Measurements from ENCODE around the gene TK2.

The TK2 gene

GRCh38 chr16:66473051-66473571 is 76.8 kb downstream of the TK2 start:
- no peak for TF ChIP-seq CTCF (IDR thresholded peaks at IDR 0.05; ENCODE audit: low read depth, low read length)
- DNase-seq (ENCODE audit: low read depth in 2 of 2), result no peak
- no peak overlapping the region for H3K4me3 ChIP-seq (replicated peaks in 1 of 2; ENCODE audit: low read depth in 2 of 2, low read length in 2 of 2)

GRCh38 chr16:66471716-66472393 is 78.1 kb downstream of the TK2 start:
- H3K4me3 ChIP-seq (replicated peaks in 1 of 2; ENCODE audit: low read depth in 2 of 2, low read length in 2 of 2), result no peak overlapping the region
- no peak for DNase-seq (ENCODE audit: low read depth in 2 of 2)
- no peak for TF ChIP-seq CTCF (IDR thresholded peaks at IDR 0.05; ENCODE audit: low read depth, low read length)

DNA sequence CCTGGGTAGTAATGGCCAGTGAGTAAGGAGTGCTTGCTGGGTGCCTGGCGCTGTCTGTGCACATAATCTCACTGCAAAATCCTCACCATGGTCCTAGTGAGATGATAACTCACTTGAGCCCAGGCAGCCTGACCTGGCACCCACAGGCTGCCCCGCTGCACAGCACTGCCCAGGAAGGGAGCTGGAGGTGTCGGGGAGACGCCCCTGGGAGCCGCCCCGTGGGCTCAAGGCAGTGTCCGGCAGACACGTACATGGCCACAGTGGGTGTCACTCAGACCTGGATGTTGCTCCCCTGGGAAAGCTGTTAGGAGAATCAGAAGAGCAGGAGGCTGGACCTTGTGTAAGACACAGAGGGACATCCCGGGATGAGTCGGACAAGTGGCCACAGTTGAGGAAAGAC is 78.7 kb downstream of the TK2 start:
- TF ChIP-seq CTCF (IDR thresholded peaks at IDR 0.05; ENCODE audit: low read depth, low read length), result no peak
- DNase-seq (ENCODE audit: low read depth in 2 of 2), result no peak
- no peak overlapping the region for H3K4me3 ChIP-seq (replicated peaks in 1 of 2; ENCODE audit: low read depth in 2 of 2, low read length in 2 of 2)

DNA sequence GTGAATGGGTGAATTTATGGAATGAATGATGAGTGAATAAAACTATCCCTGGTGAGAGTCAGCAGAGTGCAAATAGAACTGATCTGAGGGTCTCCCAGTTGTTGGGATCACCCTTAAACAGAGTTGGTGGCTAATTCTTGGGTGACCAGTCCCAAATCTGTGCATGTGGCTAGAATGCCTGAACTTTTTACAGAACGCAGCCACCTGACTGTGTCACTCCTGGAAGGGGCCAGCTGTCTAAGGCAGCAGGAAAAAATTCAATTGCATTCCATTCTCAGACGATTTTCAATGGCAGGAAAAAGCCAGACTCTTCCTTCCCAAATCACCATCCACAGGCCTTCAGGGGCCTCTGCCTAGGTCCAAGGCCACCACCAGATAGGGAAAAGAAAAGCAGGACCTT is 79.4 kb downstream of the TK2 start:
- no peak for DNase-seq (ENCODE audit: low read depth in 2 of 2)
- no peak for TF ChIP-seq CTCF (IDR thresholded peaks at IDR 0.05; ENCODE audit: low read depth, low read length)
- no peak overlapping the region for H3K4me3 ChIP-seq (replicated peaks in 1 of 2; ENCODE audit: low read depth in 2 of 2, low read length in 2 of 2)

DNA sequence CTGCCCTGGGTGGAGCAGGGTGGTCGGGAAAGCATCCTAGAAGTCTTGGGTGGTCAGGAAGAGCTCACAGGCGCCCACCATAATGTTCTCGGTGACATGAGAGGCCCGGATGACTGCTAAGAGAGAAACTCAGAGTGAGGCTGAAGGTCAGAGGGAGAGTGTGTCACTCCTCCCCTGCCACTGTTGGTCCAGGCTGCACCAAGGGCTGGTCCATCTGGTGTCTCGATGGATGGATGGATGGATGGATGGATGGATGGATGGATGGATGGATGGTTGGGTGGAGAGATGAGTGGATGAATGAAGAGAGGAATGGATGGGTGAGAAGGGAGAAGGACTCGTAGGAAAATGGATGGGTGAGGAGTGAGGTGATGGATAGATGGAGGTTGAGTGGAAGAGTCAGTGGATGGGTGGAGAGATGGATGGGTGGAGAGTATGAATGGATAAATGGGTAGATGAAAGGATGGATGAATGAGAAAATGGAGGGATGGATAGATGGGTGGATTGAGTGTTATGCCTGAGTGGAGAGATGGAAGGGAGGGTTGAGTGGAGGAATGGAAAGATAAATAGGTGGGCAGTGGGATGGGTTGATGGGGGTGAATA is 79.9 kb downstream of the TK2 start:
- DNase-seq (ENCODE audit: low read depth in 2 of 2), result no peak
- no peak for TF ChIP-seq CTCF (IDR thresholded peaks at IDR 0.05; ENCODE audit: low read depth, low read length)
- no peak overlapping the region for H3K4me3 ChIP-seq (replicated peaks in 1 of 2; ENCODE audit: low read depth in 2 of 2, low read length in 2 of 2)

- H3K4me3 ChIP-seq (replicated peaks in 1 of 2; ENCODE audit: low read depth in 2 of 2, low read length in 2 of 2), result no peak overlapping the region
- no peak for DNase-seq (ENCODE audit: low read depth in 2 of 2)
- no peak for TF ChIP-seq CTCF (IDR thresholded peaks at IDR 0.05; ENCODE audit: low read depth, low read length)
Observed at GRCh38 chr16:66469291-66469946, 80.5 kb downstream of the TK2 start.

Measured in cardiac fibroblast (primary cell).